ENCODE results near the gene MLLT3. TPM values are rescaled to one million over a fixed set of nuclear protein-coding genes. Genes with fewer than 3 reads are reported as not detected.

MLLT3 gene
- total RNA-seq, 2 experiments from 2014 or later = 53.4 to 57.5 TPM

DNA sequence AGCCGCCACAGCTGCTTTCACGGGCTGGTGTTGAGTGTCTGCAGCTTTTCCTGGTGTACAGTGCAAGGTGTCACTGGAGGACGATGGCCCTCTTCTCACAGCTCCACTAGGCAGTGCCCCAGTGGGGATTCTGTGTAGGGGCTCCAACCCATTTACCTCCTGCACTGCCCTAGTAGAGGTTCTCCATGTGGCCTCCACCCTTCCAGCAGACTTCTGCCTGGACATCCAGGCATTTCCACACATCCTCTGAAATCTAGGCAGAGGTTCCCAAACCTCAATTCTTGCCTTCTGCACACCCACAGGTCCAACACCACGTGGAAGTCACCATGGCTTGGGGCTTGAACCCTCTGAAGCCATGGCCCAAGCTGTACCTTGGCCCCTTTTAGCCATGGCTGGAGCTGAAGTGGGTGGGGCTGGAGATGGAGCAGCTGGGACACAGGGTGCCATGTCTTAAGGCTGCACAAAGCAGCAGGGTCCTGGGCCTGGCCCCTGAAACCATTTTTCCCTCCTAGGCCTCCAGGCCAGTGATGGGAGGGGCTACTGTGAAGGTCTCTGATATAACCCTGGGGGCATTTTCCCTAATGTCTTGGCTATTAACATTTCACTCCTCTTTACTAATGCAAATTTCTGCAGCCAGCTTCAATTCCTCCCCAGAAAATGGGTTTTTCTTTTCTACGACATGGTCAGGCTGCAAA lies 82.0 kb downstream of the MLLT3 start:
- H3K27me3 Mint-ChIP-seq = no peaks in the 10 kb centered on the region
- no peak for DNase-seq
- H3K9me3 Mint-ChIP-seq = peaks cover 40% of the 10 kb centered on the region
- POLR2A ChIA-PET = no interaction called here
- H3K4me3 Mint-ChIP-seq = no peak overlapping the region
- CTCF ChIA-PET = interaction anchor here (0.6 kb wide), 1 partner anchor 239 kb away, joined by 8 read pairs; no protein-coding TSS in a partner anchor
- H3K4me1 Mint-ChIP-seq = peaks cover 8% of the 10 kb centered on the region
- H3K27ac Mint-ChIP-seq = no peak overlapping the region
- H3K36me3 Mint-ChIP-seq (ENCODE audit: low read depth) = peaks cover 53% of the 10 kb centered on the region

DNA sequence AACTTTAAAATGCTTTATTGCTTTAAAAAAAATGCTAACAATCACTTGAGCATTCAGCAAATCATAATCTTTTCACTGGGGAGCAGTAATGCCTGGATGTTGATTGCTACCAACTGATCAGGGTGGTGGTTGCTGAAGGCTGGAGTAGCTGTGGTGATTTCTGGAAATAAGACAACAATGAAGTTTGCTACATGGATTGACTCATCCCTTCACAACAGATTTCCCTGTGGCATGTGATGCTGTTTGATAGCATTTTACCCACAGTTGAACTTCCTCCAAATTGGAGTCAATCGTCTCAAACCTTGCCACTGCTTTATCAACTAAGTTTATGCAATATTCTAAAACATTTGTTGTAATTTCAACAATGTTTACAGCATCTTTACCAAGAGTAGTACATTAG lies 83.3 kb downstream of the MLLT3 start:
- H3K27me3 Mint-ChIP-seq = no peaks in the 10 kb centered on the region
- POLR2A ChIA-PET = no interaction called here
- H3K36me3 Mint-ChIP-seq (ENCODE audit: low read depth) = peaks cover 43% of the 10 kb centered on the region

DNA sequence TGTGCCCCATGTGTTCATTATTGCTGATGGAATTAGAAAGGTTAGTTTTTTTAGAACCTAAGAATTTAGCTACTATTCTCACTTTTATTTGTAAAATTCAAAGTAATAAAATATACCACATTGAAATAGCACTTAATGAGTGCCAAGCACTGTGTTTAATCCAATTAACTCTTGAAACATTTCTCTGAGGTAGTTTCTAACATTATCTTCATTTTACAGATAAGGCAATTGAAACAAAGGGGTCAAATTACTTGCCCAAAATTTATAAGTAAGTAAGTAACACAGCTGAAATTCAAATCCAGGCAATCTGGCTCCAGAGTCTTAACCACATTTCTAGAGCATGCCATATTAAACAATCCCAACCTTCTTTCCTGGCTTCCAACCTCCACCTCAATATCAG lies 84.2 kb downstream of the MLLT3 start:
- Mint-ChIP-seq H3K4me3 (no peak overlapping the region), H3K27ac (no peak overlapping the region), H3K9me3 (peaks cover 35% of the 10 kb centered on the region), H3K4me1 (peaks cover 2% of the 10 kb centered on the region), H3K27me3 (no peaks in the 10 kb centered on the region), H3K36me3 (ENCODE audit: low read depth) (peaks cover 47% of the 10 kb centered on the region)
- DNase-seq = no peak
- ChIA-PET POLR2A (no interaction called here), CTCF (no interaction called here)

More for the DNA sequence above, 83.3 kb downstream of the MLLT3 start:
- CTCF ChIA-PET = no interaction called here
- DNase-seq = no peak
- Mint-ChIP-seq H3K27ac (no peak overlapping the region), H3K4me1 (peaks cover 8% of the 10 kb centered on the region), H3K9me3 (peaks cover 37% of the 10 kb centered on the region), H3K4me3 (no peak overlapping the region)

DNA sequence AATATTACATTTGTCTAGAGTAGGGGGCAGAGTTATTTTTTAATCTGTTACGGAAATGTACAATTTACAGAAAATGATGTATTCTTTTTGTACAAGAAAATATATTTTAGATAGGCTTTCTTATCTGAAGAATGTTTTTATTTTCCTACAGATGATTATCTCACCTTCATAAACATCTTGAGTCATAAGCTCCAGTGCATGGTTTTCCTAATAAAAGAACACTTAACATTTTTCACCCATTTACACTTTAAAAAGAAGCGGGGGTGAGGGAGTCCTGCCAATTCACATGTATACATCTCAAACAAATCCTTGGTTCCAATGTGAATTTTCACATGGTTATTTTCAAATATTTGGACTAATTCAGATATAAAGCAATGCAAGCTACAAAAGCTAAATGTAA lies 85.0 kb downstream of the MLLT3 start:
- Mint-ChIP-seq H3K4me1 (peaks cover 2% of the 10 kb centered on the region), H3K9me3 (peaks cover 31% of the 10 kb centered on the region), H3K36me3 (ENCODE audit: low read depth) (peaks cover 40% of the 10 kb centered on the region), H3K27me3 (no peaks in the 10 kb centered on the region), H3K4me3 (no peak overlapping the region), H3K27ac (no peak overlapping the region)
- ChIA-PET CTCF (no interaction called here), POLR2A (no interaction called here)
- no peak for DNase-seq

DNA sequence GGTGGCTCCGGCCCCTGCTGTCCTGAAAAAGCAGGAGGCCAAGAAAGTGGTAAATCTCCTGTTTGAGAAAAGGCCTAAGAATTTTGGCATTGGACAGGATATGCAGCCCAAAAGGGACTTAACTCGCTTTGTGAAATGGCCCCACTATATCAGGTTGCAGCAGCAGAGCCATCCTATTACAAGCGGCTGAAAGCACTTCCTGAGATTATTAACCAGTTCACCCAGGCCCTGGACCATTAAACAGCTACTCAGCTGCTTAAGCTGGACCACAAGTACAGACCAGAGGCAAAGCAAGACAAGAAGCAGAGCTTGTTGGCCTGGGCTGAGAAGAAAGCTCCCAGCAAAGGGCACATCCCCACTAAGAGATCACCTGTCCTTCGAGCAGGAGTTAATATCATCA lies 89.7 kb downstream of the MLLT3 start:
- ChIA-PET CTCF (no interaction called here), POLR2A (no interaction called here)
- Mint-ChIP-seq H3K4me3 (no peak overlapping the region), H3K27ac (no peak overlapping the region), H3K9me3 (no peaks in the 10 kb centered on the region), H3K36me3 (ENCODE audit: low read depth) (peaks cover 5% of the 10 kb centered on the region), H3K27me3 (no peaks in the 10 kb centered on the region), H3K4me1 (peaks cover 38% of the 10 kb centered on the region)
- no peak for DNase-seq

DNA sequence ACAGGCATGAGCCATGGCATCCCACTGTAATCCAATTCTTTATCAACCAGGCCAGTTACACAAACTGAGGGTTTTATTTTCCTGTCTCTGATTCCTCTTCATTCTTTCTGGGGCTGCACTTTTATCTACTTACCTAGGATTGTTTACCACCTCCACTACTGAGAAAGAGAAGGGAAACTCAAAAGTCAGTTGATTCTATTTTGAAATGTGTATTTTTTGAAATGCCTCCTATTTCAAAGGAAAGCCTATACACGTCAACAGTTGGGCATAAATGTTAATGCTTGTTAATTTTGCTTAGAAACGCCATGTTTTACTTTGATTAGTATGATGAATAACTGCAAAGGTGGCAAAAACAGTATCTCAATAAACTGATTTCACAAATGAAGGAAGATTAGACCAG lies 92.5 kb downstream of the MLLT3 start:
- CTCF ChIA-PET = no interaction called here
- H3K4me3 Mint-ChIP-seq = no peak overlapping the region

DNA sequence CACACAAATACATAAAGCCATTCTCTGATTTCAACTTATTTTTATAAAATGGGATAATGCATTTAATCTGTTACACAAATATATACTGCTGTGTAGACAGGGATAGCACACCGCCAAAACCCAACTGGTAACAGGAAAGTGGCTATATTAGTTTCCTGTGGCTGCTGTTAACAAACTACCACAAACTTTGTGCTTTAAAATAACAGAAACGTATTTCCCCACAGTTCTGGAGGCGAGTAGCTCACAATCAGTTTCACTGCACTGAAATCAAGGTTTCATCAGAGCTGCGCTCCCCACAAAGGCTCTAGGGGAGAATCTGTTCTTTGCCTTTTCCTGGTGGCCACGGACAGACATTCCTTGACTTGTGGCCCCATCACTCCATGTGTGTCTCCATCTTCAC lies 94.0 kb downstream of the MLLT3 start:
- Mint-ChIP-seq H3K4me3 (no peak overlapping the region), H3K4me1 (peaks cover 63% of the 10 kb centered on the region), H3K36me3 (ENCODE audit: low read depth) (peaks cover 2% of the 10 kb centered on the region), H3K27ac (peak overlapping the region; percentile 35), H3K27me3 (no peaks in the 10 kb centered on the region), H3K9me3 (no peaks in the 10 kb centered on the region)
- POLR2A ChIA-PET = interaction anchor here (1.9 kb wide), 1 partner anchor 94 kb away, joined by 4 read pairs; the partner anchor contains the start of gene MLLT3
- CTCF ChIA-PET = no interaction called here
- DNase-seq = no peak

More for the DNA sequence above, 92.5 kb downstream of the MLLT3 start:
- Mint-ChIP-seq H3K27ac (peak overlapping the region; percentile 28), H3K4me1 (peaks cover 55% of the 10 kb centered on the region), H3K27me3 (no peaks in the 10 kb centered on the region), H3K9me3 (no peaks in the 10 kb centered on the region), H3K36me3 (ENCODE audit: low read depth) (peaks cover 5% of the 10 kb centered on the region)
- DNase-seq = no peak
- POLR2A ChIA-PET = no interaction called here

DNA sequence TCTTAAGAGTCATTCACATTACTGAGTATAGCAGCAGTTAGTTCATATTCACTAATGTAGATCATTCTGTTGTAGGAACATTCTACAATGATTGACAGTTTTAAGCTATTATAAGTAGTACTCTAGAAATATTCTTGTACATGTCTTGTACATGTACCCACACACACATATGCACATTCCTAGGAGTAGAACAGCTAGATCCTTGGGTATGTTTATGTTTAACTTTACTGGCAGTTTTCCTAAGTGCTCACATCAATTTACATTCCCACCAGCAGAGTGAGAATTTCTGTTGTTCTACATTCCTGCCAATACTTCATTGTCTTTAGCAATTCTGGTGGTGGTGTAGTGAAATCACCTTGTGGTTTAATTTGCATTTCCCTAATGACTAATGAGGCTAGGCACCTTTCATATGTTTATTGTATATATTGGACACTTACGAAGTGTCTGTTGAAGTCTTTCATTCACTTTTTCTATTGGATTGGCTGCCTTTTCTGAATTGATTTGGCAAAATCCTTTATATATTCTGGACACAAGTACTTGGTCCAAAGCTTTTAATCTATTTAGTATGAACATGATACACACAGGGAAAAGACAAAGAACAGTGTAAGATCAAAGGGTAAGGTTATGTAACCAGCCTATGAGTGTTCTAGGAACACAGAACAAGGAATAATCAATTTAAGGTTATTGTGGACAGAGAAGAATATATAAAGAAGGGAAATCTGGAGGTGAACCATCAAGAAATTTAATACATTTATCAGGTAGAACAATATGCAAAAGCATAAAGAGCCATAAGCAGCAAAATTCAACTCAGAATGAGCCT lies 95.6 kb downstream of the MLLT3 start:
- POLR2A ChIA-PET = interaction anchor here (1.6 to 2.5 kb wide), 4 partner anchors 9 to 96 kb away, joined by 3 to 6 read pairs (median 4); partner anchors contain the start of gene MLLT3
- H3K4me3 Mint-ChIP-seq = no peak overlapping the region
- no peaks in the 10 kb centered on the region for H3K27me3 Mint-ChIP-seq
- CTCF ChIA-PET = no interaction called here
- DNase-seq = no peak
- no peak overlapping the region for H3K27ac Mint-ChIP-seq
- no peaks in the 10 kb centered on the region for H3K9me3 Mint-ChIP-seq
- peaks cover 70% of the 10 kb centered on the region for H3K4me1 Mint-ChIP-seq
- H3K36me3 Mint-ChIP-seq (ENCODE audit: low read depth) = peaks cover 8% of the 10 kb centered on the region

DNA sequence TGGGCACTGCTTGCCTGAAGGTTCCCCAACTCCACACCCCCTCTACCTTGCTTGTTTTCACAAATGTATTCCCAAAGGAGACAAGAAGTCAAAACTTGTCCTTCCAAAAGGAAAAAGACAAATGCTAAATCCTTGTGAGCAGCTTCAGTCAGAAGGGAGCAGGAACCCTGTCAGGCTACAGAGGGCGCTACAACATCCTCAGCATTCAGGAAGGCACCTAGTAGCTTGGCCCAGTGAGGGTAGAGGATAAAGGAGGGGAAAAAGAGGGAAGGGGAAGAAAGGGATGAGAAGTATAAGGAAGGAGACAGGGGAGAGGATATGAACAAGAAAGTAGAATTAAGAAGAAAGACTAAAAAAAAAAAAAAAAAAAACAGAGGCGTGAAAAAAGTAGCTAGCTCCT lies 97.5 kb downstream of the MLLT3 start:
- CTCF ChIA-PET = interaction anchor here (0.7 kb wide), 1 partner anchor 417 kb away, joined by 3 read pairs; no protein-coding TSS in a partner anchor
- peaks cover 64% of the 10 kb centered on the region for H3K4me1 Mint-ChIP-seq
- H3K4me3 Mint-ChIP-seq = no peak overlapping the region
- no peak for DNase-seq
- no peak overlapping the region for H3K27ac Mint-ChIP-seq
- H3K27me3 Mint-ChIP-seq = no peaks in the 10 kb centered on the region
- H3K9me3 Mint-ChIP-seq = no peaks in the 10 kb centered on the region
- POLR2A ChIA-PET = interaction anchor here (0.8 kb wide), 1 partner anchor 97 kb away, joined by 3 read pairs; the partner anchor contains the start of gene MLLT3
- H3K36me3 Mint-ChIP-seq (ENCODE audit: low read depth) = peaks cover 12% of the 10 kb centered on the region

DNA sequence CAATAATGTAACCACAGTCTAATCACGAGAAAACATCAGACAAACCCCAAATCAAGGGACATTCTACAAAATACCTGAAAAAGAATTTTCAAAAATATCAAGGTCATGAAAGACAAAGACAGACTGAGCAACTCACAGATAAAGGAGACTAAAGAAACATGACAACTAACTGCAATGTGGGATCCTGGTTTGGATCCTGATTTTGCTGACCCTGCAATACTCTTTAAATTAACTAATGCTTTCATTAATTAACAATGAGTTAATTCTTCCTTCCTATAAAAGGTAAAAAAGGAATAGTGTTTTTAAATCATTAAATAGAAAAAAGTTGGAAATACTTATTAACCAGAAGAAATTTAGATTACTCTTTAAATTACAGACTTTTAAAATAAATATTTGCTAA lies 103.6 kb downstream of the MLLT3 start:
- no peak overlapping the region for H3K27ac Mint-ChIP-seq
- H3K4me1 Mint-ChIP-seq = peaks cover 51% of the 10 kb centered on the region
- DNase-seq = no peak

DNA sequence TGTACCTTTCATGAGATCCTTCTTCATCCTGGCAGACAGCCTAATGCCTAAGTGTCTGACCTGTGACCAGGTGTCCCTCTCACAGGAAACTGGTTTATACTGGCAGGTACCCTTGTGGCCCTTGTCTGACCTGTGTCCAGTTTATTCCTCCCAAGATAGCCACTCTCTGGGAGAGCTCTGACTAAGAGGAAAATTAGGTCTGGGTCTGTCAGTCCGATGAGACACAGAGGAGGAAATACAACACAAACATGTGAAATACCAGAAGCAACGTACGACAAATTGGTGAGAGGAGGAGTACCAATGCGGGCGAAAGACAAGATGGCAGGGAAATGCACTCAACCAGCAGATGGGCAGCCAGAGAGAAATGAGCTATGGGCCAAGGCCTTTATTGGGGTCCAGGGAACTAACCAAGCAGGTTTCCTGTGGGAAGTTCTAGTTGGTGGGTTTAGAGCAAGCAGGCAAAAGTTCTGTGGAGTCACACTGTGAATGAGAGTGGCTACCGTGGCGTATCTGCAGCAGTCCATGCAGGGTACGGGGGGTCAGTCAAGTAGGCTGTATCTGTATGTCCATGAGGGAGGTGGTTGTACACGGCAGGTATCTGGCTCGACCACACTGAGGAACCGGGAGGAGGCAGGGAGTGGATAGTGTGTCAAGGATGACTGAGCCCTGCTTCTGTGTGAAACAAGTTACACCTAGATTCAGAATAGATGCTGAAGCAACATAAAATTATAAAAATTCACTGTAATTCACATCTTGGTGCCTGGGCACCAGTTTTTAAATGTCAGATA lies 109.0 kb downstream of the MLLT3 start:
- Mint-ChIP-seq H3K4me1 (peaks cover 68% of the 10 kb centered on the region), H3K36me3 (ENCODE audit: low read depth) (peaks cover 31% of the 10 kb centered on the region), H3K9me3 (peaks cover 2% of the 10 kb centered on the region), H3K27ac (peak overlapping the region; percentile 62), H3K4me3 (no peak overlapping the region), H3K27me3 (no peaks in the 10 kb centered on the region)
- DNase-seq = no peak
- ChIA-PET CTCF (no interaction called here), POLR2A (interaction anchor here (1.1 to 2.9 kb wide), 6 partner anchors 13 to 514 kb away, joined by 3 to 21 read pairs (median 4); partner anchors contain the start of gene MLLT3)

More for the DNA sequence above, 103.6 kb downstream of the MLLT3 start:
- peaks cover 34% of the 10 kb centered on the region for H3K36me3 Mint-ChIP-seq (ENCODE audit: low read depth)
- ChIA-PET CTCF (no interaction called here), POLR2A (no interaction called here)
- no peaks in the 10 kb centered on the region for H3K27me3 Mint-ChIP-seq
- no peaks in the 10 kb centered on the region for H3K9me3 Mint-ChIP-seq
- no peak overlapping the region for H3K4me3 Mint-ChIP-seq

DNA sequence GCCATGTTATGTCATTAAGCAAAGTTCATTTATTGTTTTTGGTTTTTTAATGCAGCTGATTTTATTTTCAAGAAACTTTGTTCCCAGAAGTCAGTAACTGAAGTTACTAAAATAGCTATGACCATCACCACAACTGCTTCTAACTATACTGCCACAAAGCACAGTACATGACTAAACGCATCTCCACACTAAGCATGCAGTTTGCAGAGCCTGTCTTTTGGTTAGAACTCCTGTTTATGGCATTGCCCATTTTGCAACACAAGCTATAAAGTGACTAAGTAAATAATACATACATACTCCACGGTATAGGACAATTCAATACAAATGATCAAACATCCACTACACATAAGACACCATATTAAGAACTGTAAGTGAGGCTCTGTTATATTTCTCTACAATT lies 109.7 kb downstream of the MLLT3 start:
- peaks cover 75% of the 10 kb centered on the region for H3K4me1 Mint-ChIP-seq
- H3K36me3 Mint-ChIP-seq (ENCODE audit: low read depth) = peaks cover 28% of the 10 kb centered on the region
- ChIA-PET POLR2A (interaction anchor here (1.1 to 2.9 kb wide), 5 partner anchors 14 to 513 kb away, joined by 3 to 21 read pairs (median 6); partner anchors contain the start of gene MLLT3), CTCF (interaction anchor here (0.5 kb wide), 1 partner anchor 935 kb away, joined by 3 read pairs; no protein-coding TSS in a partner anchor)
- no peak overlapping the region for H3K4me3 Mint-ChIP-seq
- no peak for DNase-seq
- H3K27me3 Mint-ChIP-seq = no peaks in the 10 kb centered on the region
- H3K27ac Mint-ChIP-seq = peak overlapping the region; percentile 51
- H3K9me3 Mint-ChIP-seq = peaks cover 2% of the 10 kb centered on the region

Measured in activated CD4-positive, alpha-beta memory T cell treated with anti-CD3 and anti-CD28 coated beads, Interleukin-2, amount 10 ng/mL, durations not matched to agents 7 days and 5 days (primary cell).